GM19025 (cell line): Measurements from ENCODE around the gene THAP7.
A peak's percentile ranks its signal among the peaks of the same experiment; 100 is the strongest.

Experiments
- ATAC-seq: cut with Tn5 transposase; IDR thresholded peaks from one replicate; pipeline ENCODE4 v1.9.1; 2021; ENCODE audit warnings: mild to moderate bottlenecking, low read depth, moderate library complexity; ENCODE audit not compliant: unreplicated experiment

THAP7 gene

GRCh38 chr22:20994128-20994901 lies 7.6 kb downstream of the THAP7 start:
- no peak for ATAC-seq

DNA sequence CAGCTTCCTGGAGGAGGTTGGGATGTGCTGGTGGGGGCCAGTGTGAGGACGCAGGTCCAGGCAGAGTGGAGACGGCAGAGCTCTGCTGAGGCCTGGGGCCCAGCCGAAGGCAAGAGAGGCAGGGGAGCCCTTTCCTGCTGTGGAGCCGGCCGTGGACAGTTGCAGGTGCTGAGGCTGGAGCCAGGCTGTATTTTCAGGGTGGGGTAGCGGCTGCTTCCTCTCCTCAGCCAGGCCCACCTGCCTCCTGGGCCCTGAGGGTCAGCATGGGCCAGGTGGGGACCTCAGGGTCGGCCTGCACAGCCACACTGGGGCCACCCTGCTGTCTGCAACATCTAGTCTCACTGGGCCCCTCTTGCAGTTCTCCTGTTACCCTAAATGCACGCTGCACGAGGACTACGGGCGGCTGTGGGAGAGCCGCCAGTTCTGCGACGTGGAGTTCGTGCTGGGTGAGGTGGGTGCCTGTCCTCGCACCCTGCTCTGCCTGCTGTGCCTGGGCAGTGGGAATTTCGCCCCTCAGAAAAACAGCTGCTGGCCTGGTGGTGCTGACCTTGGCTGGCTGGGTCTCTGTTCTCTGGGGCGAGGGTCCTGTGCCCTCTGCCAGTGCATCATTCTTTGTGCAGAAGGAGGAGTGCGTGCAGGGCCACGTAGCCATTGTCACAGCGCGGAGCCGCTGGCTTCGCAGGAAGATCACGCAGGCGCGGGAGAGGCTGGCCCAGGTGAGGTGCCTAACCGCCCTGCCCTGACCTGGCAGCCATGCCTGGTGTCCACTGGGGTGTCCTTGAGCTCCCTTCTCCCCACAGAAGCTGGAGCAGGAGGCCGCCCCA lies 8.4 kb downstream of the THAP7 start:
- ATAC-seq = no peak

DNA sequence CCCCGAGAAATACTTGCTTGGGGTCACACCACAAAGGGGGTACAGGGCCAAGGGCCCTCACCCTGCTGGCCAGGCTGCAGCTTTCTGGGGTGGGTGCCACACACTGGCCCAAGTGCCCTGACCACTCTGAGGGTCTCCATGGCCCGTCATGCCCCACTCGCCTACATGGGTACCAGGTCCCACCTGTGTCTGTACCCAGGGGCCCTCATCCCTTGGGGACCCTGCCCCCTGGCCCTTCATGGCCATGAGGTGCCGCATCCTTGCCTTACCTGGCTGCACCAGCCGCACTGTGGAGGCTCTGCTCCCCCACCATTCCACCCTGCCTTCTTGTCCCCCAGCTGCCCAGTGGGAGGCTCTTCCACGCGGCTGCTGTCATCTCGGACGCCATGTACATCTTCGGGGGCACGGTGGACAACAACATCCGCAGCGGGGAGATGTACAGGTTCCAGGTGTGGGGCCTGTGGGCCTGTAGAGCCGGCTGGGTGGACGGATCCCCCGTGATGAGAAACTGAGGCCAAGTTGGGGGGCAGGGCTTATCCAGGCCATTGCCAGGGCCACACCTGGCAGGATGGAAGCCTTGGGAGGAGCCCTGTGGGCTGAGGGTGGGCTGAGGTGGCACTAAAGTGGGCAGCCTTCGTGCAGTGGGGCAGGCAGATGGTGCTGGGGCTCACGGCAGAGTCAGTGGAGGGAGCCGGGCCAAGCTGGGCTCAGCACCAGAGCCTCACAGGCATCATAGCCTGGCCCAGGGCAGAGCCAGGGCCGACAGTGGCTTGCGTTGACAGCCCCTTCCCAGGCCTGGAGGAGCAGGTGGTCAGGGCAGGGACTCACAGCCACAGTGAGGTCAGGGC lies 9.2 kb downstream of the THAP7 start:
- no peak for ATAC-seq

GRCh38 chr22:20992056-20992442 lies 9.9 kb downstream of the THAP7 start:
- no peak for ATAC-seq

DNA sequence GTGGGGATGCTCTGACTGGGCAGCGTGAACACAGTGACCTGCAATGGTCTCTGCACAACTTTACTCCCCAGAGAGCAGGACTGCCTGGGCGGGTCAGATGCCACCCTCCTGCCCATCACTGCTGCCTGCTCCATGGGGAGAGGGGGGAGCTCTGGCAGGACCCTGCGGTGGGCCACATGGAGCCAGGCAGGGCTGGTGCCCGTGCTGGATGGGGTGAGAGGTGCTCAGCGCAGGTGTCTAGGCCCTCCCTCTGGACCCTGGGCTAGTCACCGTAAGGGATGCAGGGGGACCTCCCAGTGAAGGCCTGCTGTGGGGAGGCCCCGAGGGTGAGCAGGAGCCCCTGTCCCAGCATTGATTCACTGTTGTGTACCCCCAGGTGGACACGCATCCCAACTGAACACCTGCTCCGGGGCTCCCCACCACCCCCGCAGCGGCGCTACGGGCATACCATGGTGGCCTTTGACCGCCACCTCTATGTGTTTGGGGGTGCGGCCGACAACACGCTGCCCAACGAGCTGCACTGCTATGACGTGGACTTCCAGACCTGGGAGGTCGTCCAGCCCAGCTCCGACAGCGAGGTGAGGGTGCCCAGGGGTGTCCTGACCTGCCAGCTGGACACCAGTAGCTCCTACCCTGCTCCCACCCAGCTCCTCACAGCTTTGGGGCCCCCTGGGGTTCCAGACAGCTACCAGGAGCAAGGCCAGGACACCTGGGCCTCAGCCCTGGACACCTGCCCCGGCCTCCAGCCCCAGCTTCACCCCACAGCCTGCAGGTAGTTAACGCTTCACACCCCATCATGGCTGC lies 10.5 kb downstream of the THAP7 start:
- ATAC-seq = no peak

- ATAC-seq = no peak
These were observed 11.4 kb downstream of the THAP7 start for GRCh38 chr22:20990184-20991180.

DNA sequence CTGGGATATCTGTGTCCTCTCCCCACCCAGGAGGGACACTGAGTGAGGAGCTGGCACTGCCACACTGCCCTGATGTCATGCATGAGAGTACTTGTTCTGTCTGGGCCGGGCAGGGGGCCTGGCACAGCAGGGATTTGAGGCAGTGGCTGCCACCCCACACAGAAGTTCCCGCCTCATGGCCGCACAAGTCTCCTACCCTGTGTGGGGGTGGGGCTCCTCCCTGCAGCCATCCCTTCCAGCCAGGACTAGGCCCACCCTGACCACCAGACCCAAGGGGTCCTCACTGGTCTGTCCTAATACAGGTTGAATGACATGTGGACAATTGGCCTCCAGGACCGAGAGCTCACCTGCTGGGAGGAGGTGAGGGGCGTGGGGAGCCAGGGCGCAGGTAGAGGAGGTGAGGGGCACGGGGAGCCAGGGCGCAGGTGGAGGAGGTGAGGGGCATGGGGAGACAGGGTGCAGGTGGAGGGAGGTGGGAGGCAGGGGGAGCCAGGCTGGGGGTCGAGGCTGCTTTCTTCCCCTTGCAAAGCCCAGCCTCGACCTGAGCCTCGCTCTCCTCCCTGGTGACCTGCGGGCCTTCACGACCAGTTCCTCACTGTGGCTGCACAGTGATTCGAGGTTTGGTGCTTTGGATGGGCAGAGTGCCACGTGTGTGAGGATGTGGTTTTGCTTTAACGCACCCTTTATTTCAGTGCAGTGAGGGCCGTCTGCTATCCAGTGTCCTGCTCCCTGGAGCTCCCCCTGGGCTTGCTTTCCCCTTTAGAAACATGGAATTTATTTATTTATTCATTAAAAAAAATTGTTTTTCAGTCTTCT lies 12.4 kb downstream of the THAP7 start:
- no peak for ATAC-seq

DNA sequence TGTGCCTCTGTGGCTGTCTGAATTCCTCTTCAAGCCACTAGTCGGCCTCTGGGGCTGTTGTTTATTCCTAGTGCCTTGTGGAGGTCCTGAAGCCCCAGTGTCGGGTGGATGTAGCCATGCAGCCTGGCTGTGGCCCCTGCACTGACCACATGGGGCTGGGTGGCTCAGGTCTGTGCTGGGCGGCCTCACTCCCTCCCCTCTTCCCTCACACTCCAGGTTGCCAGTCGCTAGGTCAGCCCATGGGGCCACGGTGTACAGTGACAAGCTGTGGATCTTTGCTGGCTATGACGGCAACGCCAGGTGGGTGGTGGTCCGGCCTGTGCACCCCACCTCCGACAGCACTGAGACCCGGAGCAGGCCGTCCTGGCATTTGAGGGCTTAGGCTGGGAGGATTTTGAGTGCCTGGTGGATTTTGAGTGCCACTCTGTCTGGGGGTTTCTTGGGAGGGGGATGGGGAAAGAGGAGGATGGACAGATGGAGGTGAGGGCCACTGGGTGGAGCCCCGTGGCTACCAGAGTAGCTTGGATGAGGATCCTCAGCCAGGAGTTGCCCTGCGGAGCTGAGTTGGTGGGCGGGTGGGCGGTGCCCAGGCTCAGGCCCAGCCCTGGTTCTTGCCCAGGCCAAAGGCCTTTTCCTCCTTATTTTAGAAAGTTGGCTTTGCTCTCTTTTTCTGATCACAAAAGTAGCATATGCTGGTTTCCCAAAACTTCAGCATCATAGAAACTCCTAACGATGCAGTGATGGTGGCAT lies 13.2 kb downstream of the THAP7 start:
- no peak for ATAC-seq

DNA sequence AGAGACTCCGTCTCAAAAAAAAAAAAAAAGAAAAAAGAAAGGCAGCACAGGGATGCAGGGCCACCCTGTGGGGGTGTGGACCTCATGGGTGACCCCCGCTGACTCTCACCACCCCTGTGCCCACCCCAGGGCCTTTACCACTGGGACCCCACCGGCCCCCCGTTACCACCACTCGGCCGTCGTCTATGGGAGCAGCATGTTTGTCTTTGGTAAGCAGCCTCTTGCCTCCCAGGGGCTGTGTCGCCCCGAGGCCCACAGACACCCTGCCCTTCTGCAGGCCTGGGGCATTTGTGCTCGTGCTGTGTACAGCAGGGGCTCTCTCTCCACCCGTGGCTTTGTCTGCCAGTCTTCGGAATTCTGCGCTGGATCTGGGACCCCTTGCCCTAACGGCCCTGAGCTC lies 14.5 kb downstream of the THAP7 start:
- no peak for ATAC-seq

GRCh38 chr22:20986365-20986764 lies 15.6 kb downstream of the THAP7 start:
- ATAC-seq = no peak

DNA sequence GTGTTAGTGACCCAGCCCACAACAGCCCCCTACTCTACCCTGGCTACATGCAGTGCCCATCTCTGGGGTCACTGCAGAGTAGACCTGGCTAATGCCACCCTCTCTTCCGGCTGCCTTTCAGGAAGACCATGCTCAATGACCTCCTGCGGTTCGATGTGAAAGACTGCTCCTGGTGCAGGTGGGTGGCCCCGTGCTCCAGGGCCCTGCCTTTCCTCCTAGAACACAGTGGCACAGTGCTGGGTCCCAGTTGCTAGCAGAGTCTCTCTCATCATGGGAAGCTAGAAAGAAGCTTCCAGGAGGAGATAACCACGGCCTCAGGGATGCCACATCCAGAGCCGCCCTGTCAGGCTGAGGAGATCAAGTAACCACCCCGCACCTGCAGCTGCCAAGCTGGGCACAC lies 16.2 kb downstream of the THAP7 start:
- no peak for ATAC-seq

GRCh38 chr22:20983081-20983771 lies 18.7 kb downstream of the THAP7 start:
- ATAC-seq = no peak

- ATAC-seq = no peak
These were observed 19.4 kb downstream of the THAP7 start for GRCh38 chr22:20982563-20982882.

DNA sequence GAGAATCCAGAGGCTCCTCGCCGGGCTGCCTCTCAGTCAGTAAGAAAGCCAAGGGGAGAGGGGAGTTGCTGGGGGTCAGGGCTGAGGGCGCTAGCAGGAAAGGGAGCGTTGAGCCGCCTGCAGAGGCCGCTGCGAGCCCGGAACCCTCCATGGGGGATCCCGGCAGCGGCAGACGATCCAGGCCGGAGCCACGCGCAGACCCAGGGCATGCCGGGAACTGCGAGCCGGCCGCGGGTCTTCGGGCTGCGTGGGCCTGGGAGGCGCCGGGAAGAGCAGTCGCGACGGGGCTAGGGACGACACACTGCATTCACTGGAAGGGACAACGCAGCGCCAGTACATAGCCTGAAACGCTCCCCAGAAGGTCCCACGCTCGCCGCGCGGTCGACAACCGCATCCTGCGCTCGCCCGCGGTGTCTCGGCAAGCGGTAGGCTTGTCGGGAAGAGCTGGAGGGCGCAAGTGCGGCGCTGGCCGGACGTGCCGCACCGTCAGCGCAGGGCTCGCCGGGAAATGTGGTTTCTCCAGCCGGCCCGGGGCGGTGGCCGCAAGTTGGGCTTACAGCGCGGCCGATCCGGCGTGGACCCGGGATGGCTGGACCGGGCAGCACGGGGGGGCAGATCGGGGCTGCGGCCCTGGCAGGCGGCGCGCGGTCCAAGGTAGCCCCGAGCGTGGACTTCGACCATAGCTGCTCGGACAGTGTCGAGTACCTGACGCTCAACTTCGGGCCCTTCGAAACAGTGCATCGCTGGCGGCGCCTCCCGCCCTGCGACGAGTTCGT lies 19.9 kb downstream of the THAP7 start, which contains the start of gene LZTR1:
Gene LZTR1 (plus strand): TSS at position 511 of the 776 bp plus-strand sequence. CDS start 75 bp downstream, at position 586.
- peak; percentile 85 for ATAC-seq

DNA sequence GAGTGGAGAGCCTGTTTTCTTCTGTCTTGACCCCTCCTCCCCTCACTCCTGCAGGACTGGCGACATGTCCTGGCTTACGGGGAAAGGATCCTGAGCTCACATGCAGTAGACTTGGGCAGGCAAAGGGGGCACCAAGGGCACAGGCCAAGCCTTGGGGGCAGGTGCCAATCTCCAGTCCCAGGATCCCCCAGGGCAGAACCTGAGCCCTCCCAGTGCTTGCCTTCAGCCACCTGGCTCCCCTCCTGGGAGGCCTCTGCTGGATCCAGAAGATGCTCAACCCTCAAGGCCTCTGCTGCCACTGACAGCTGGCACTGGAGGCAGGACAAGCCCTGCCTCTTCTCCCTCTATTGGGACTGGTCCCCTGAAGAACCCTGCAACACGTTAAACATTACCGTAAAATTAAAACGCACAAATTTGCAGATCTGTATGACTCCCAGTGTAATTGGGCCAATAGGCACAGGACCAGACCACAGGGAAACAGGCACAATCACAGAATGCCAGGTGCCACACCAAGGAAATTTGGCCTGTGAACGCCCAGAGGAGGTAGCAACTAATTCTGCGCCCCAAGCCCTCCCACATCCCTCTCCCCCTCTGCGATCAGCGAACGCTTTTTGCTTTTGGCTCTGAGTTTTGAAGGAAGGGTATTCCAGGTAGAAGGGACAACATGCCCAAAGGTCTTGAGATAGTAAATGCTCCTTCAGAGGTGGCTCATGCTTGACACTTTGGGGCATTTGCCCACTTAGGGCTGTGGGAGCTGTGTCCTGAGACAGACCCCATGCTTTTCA lies 20.8 kb downstream of the THAP7 start:
- no peak for ATAC-seq
